ENCODE measurements around the gene TGM5.

DNA sequence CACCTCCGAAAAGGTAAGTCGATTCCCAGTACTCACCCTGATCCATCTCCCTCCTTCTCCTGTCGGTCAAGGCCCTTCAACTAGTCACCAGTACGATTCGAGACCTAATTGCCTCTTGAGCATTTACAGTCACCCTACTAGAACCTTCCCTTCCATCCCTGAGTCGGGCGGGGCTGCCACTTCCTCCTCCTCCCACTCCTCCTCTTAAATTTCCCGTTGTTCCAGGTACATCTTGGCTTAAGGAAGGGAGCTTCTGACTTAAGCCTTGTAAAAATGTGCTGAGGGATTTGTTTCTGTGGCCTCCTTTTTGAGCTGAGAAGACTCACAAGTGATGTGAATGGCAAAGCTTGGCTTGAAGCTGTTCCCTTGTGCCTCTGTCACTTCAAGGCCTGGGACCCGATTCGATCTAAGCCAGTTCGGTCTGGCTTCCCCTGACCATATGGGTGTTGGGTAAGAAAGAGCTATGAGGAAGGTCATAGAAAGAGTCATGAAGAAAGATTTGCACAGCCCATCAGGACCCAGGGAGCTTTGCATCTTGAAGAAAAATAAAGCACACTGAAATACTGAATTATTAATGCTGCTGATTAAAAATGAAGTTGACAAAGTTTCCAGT lies 35.6 kb upstream of the TGM5 start, which contains the start of gene TGM7:
- TF ChIP-seq POLR2A (IDR thresholded peaks at IDR 0.05; ENCODE audit: low read depth, low read length): no peak
- no peak for TF ChIP-seq SPI1 (IDR thresholded peaks at IDR 0.05; ENCODE audit: low read depth, low read length)
- TF ChIP-seq TAF1 (IDR thresholded peaks at IDR 0.05; ENCODE audit: low read depth, low read length): no peak
- no peak for TF ChIP-seq POLR2AphosphoS5 (IDR thresholded peaks at IDR 0.05; ENCODE audit: low read depth, low read length)

Data from GM12891 (cell line).